HepG2 (cell line): ENCODE results near the gene DUSP7. TPM values are rescaled to one million over a fixed set of nuclear protein-coding genes. Genes with fewer than 3 reads are reported as not detected.
A peak's percentile ranks its signal among the peaks of the same experiment; 100 is the strongest.

Experiments used
- FOSL2 ChIP-seq: sonication (generic); formaldehyde crosslinking; IDR thresholded peaks from 2 replicates; pipeline ENCODE4 v1.4.0; 2020; ENCODE audit warnings: missing genetic modification reagents
- HNRNPK ChIP-seq: fragments of 200-400 bp; formaldehyde crosslinking; IDR thresholded peaks from 2 replicates; pipeline ENCODE4 v1.6.1; 2018; ENCODE audit warnings: low read length, low read depth, moderate library complexity, mild to moderate bottlenecking; ENCODE audit not compliant: poor library complexity, severe bottlenecking
- NR2C2 ChIP-seq: sonication (generic); formaldehyde crosslinking; IDR thresholded peaks from 2 replicates; pipeline ENCODE4 v1.4.0; 2020; ENCODE audit warnings: missing genetic modification reagents, mild to moderate bottlenecking, moderate library complexity, borderline replicate concordance
- NRL ChIP-seq: sonication (generic); formaldehyde crosslinking; IDR thresholded peaks from 2 replicates; pipeline ENCODE4 v1.5.0; 2020; ENCODE audit warnings: missing genetic modification reagents, mild to moderate bottlenecking, moderate library complexity, borderline replicate concordance
- RFX1 ChIP-seq: fragments of 450-650 bp; IDR thresholded peaks from 2 replicates; pipeline ENCODE4 v1.6.1; 2017
- THAP9 ChIP-seq: sonication (generic); formaldehyde crosslinking; IDR thresholded peaks from 2 replicates; pipeline ENCODE4; 2020; ENCODE audit warnings: missing genetic modification reagents, mild to moderate bottlenecking, borderline replicate concordance
- ZBTB14 ChIP-seq: sonication (generic); formaldehyde crosslinking; IDR thresholded peaks from 2 replicates; pipeline ENCODE4 v1.4.0; 2020; ENCODE audit warnings: missing genetic modification reagents
- ZBTB7B ChIP-seq: sonication (generic); formaldehyde crosslinking; IDR thresholded peaks from 2 replicates; pipeline ENCODE4 v1.4.0; 2020; ENCODE audit warnings: missing genetic modification reagents
- ZFP36L1 ChIP-seq: sonication (generic); formaldehyde crosslinking; IDR thresholded peaks from 2 replicates; pipeline ENCODE4 v1.8.0; 2022; ENCODE audit warnings: mild to moderate bottlenecking, missing genetic modification reagents, moderate library complexity
- ZFP91 ChIP-seq: sonication (generic); formaldehyde crosslinking; IDR thresholded peaks from 2 replicates; pipeline ENCODE4 v1.9.0; 2022; ENCODE audit warnings: missing genetic modification reagents, mild to moderate bottlenecking, borderline replicate concordance
- ZNF12 ChIP-seq: sonication (generic); formaldehyde crosslinking; IDR thresholded peaks from 2 replicates; pipeline ENCODE4 v1.5.0; 2020; ENCODE audit warnings: missing genetic modification reagents
- ZNF232 ChIP-seq: sonication (generic); formaldehyde crosslinking; IDR thresholded peaks from 2 replicates; pipeline ENCODE4 v1.4.0; 2020; ENCODE audit warnings: missing genetic modification reagents, borderline replicate concordance
- ZNF280D ChIP-seq: sonication (generic); formaldehyde crosslinking; IDR thresholded peaks from 2 replicates; pipeline ENCODE4 v1.5.1; 2020; ENCODE audit warnings: mild to moderate bottlenecking, missing genetic modification reagents
- ZNF558 ChIP-seq: sonication (generic); formaldehyde crosslinking; IDR thresholded peaks from 2 replicates; pipeline ENCODE4 v1.9.0; 2022; ENCODE audit warnings: mild to moderate bottlenecking, missing genetic modification reagents, borderline replicate concordance
- ZNF672 ChIP-seq: sonication (generic); formaldehyde crosslinking; IDR thresholded peaks from 2 replicates; pipeline ENCODE4 v1.8.1; 2022; ENCODE audit warnings: missing genetic modification reagents
- ZNF678 ChIP-seq: sonication (generic); formaldehyde crosslinking; IDR thresholded peaks from 2 replicates; pipeline ENCODE4 v1.4.0; 2020; ENCODE audit warnings: mild to moderate bottlenecking, missing genetic modification reagents
- ZSCAN5A ChIP-seq: sonication (generic); formaldehyde crosslinking; IDR thresholded peaks from 2 replicates; pipeline ENCODE4 v1.8.0; 2022; ENCODE audit warnings: mild to moderate bottlenecking, missing genetic modification reagents, borderline replicate concordance
- polyA plus RNA-seq, 8 experiments: library from polyadenylated mRNA; depleted of rRNA in 3 of 8; stranded (reverse) in 7 of 8; unstranded in 1 of 8; fragments of >200 nt; fragmentation: Illumina TruSeq in 4 of 8; extraction: Trizol in 4 of 8; gene quantifications; 2 replicates each; pipeline versions ENCODE4 v1.2.1 to v1.2.3, GENCODE V29; 2011 to 2016; ENCODE audit warnings: low read depth in 4 of 8, missing spikeins in 1 of 8, mixed read lengths in 1 of 8; ENCODE audit not compliant: insufficient read depth in 1 of 8
- total RNA-seq, 5 experiments: library from RNA; depleted of rRNA; stranded (reverse); fragments of >200 nt; fragmentation: Illumina TruSeq; extraction: Trizol; gene quantifications; 2 replicates each; pipeline ENCODE4 v1.2.3, GENCODE V29; 2016; ENCODE audit warnings: low read depth in 1 of 5

The DUSP7 gene
- total and polyA plus RNA-seq, 2 of the 13 experiments (the other 11 are each of a cell fraction or from before 2014, with no cell fraction given): 6.6 to 8.8 TPM

- TF ChIP-seq ZBTB14 (CRISPR knock-in tag): peak; percentile 31; the same call in 1 of the 2 replicates
- TF ChIP-seq ZNF678 (CRISPR knock-in tag): no peak
- no peak for TF ChIP-seq ZNF672 (CRISPR knock-in tag)
- no peak for TF ChIP-seq ZNF558
- TF ChIP-seq ZNF280D (CRISPR knock-in tag): no peak
- TF ChIP-seq ZSCAN5A (CRISPR knock-in tag): no peak
- TF ChIP-seq NRL (CRISPR knock-in tag): peak; percentile 66; the same call in 1 of the 2 replicates
- TF ChIP-seq FOSL2 (CRISPR knock-in tag): 0 out of 2 replicates have a peak, but pooled peaks have one; percentile 17
- no peak for TF ChIP-seq ZNF12 (CRISPR knock-in tag)
- TF ChIP-seq HNRNPK: no peak
- TF ChIP-seq ZFP91 (CRISPR knock-in tag): peak; percentile 99
- TF ChIP-seq RFX1: no peak
- TF ChIP-seq THAP9: peak; percentile 55; the same call in 1 of the 2 replicates
- TF ChIP-seq ZNF232 (CRISPR knock-in tag): 0 out of 2 replicates have a peak, but pooled peaks have one; percentile 38
- no peak for TF ChIP-seq ZFP36L1 (CRISPR knock-in tag)
- TF ChIP-seq NR2C2 (CRISPR knock-in tag): no peak; the same call in 1 of the 2 replicates
- peak; percentile 23; the same call in 1 of the 2 replicates for TF ChIP-seq ZBTB7B
Measured at GRCh38 chr3:52056968-52057811, 819 bp upstream of the DUSP7 start (continued).
